Epithelial cell of esophagus (primary cell): Measurements from ENCODE around the gene FBXL5.

Source experiments
- DNase-seq: peaks from one replicate; pipeline ENCODE4 v3.0.0; 2010; ENCODE audit warnings: low read depth
- H3K4me3 ChIP-seq: 2 replicates; pipeline ENCODE4 v1.5.1; 2011; ENCODE audit warnings: mild to moderate bottlenecking, low read length, control low read depth
- TF ChIP-seq, protein P1 (sequence below): IDR thresholded peaks from 2 replicates; pipeline ENCODE4 v1.5.1; 2011; ENCODE audit warnings: low read depth, mild to moderate bottlenecking, low read length, control low read depth, inconsistent platforms; ENCODE audit not compliant: insufficient read depth; ENCODE audit errors: missing control alignments

The FBXL5 gene

DNA sequence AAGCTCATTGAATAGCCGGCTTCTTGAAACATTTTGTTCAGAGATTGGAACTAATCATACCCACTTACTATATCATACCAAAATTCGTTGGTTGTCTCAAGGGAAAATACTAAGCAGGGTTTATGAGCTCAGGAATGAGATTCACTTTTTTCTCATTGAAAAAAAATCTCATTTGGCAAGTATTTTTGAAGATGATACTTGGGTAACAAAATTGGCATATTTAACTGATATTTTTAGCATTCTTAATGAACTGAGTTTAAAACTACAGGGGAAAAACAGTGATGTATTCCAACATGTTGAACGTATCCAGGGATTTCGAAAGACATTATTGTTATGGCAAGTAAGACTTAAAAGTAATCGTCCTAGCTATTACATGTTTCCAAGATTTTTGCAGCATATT is 32.9 kb upstream of the FBXL5 start:
- no peak for DNase-seq
- TF ChIP-seq, protein P1, sequence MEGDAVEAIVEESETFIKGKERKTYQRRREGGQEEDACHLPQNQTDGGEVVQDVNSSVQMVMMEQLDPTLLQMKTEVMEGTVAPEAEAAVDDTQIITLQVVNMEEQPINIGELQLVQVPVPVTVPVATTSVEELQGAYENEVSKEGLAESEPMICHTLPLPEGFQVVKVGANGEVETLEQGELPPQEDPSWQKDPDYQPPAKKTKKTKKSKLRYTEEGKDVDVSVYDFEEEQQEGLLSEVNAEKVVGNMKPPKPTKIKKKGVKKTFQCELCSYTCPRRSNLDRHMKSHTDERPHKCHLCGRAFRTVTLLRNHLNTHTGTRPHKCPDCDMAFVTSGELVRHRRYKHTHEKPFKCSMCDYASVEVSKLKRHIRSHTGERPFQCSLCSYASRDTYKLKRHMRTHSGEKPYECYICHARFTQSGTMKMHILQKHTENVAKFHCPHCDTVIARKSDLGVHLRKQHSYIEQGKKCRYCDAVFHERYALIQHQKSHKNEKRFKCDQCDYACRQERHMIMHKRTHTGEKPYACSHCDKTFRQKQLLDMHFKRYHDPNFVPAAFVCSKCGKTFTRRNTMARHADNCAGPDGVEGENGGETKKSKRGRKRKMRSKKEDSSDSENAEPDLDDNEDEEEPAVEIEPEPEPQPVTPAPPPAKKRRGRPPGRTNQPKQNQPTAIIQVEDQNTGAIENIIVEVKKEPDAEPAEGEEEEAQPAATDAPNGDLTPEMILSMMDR = no peak
- H3K4me3 ChIP-seq = no peak overlapping the region

DNA sequence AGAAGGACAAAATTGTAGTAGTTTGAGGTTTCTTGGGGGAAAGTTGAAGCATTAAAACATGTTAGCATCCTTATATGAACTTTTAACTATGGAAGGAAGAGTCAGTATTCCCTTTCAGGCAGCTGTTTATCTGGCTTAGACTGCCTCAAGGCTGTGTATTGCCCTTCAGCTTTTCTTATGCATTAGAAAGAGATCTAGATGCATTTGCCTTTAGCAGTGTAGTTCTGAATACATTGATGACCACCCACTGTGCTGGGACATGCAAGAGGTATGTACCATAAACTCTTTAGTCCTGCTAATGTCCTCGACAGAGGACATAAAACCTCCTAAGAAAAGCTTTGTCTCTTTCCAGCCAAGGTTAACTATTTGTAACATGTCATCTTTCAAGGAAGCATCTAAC is 29.3 kb upstream of the FBXL5 start:
- TF ChIP-seq, protein P1 = no peak
- no peak for DNase-seq
- H3K4me3 ChIP-seq = no peak overlapping the region

GRCh38 chr4:15683143-15683495 is 28.0 kb upstream of the FBXL5 start:
- no peak for DNase-seq
- TF ChIP-seq, protein P1 = no peak
- peak overlapping the region; percentile 98 for H3K4me3 ChIP-seq

DNA sequence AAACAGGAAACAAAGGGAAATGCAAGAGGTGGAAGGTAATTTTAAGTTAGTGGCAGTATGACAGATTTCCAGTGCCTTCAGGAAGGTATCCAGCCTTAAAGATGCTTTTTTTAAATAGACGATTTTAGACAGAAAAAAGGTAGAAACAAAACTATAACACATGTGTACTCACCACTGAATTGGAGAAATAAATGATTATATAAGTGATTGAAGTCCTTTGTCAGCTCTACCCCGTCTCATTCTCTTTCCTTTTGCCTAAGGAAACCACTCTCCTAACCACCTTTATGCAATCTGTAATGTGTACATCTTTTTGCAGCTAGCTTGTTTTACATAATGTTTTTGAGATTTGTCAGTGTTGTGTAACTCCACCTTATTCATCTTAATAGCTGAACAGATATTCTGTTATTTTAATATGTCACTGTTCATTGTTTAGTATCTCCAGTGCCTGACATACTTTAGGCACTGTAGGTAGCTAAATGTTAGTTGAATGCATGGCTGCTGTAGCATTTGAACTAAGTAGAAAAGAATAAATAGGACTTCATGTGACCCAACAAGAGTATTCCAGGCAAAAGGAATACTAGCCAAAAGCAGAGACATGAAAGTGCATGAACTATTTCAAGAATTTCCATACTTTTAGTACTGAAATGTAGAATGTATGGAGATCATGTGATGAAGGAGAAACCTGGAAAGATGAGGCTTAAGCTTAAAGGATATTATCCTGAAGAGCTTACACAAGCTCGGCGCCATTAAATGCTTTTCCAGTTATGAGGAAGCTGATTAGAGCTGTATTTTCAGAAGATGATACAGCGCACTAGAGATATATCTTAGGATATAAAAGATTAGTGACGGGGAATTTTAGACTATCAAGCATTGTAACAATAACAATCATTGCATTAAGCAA is 27.3 kb upstream of the FBXL5 start:
- H3K4me3 ChIP-seq = peak overlapping the region; percentile 98
- DNase-seq = peak; percentile 62
- TF ChIP-seq, protein P1 = no peak

GRCh38 chr4:15681372-15682241 is 26.4 kb upstream of the FBXL5 start, which contains the start of gene FAM200B:
TSS of gene FAM200B (plus strand) at chr4:15681827. CDS start at chr4:15686978, 5,151 bp downstream.
- TF ChIP-seq, protein P1 = no peak
- H3K4me3 ChIP-seq = peak within 1 kb of the TSS; percentile 98
- DNase-seq = peak; percentile 99

GRCh38 chr4:15681067-15681371 is 25.9 kb upstream of the FBXL5 start:
- no peak for DNase-seq
- TF ChIP-seq, protein P1 = no peak
- peak overlapping the region; percentile 98 for H3K4me3 ChIP-seq
